EL (cell line): ENCODE data around the gene TRIM33.
"Not testable (repeated sequence)": the region's sequence is repeated elsewhere in the genome, so short reads cannot be mapped to it uniquely, and the experiment has no call there.

Experiments
- DNase-seq: peaks from one replicate; pipeline ENCODE4 v3.0.0-alpha.2; 2016

Gene TRIM33

GRCh38 chr1:114390361-114390760, 120.6 kb downstream of the TRIM33 start:
- no peak for DNase-seq

DNA sequence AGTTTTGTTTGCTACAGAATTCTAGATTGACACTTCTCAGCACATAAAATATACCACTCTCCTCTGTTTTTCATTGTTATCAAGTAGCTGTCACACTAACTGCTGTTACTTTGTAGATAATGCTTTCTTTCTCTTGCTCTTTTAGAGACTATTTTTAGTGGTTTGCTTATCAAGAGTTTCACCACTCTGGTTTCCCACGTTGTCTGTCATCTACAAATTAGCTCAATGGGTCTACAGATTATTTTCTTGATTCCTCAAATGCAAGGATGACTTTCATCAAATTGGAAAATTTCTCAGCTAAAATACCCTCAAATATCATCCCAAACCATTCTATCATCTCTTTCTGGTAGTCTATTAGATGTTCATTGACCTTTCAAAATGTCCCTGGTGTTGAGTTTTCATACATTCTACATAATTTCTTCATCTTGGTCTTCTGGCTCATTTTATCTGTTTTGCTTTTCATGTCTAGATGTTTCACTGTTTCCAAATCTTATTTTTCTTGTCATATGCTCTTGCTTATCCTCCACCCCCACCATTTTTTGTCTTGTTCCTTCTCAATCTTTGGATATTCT, 122.5 kb downstream of the TRIM33 start:
- DNase-seq: no peak

GRCh38 chr1:114387585-114387984, 123.4 kb downstream of the TRIM33 start:
- DNase-seq: not testable (repeated sequence)

GRCh38 chr1:114387010-114387360, 124.0 kb downstream of the TRIM33 start:
- no peak for DNase-seq

GRCh38 chr1:114386129-114387009, 124.6 kb downstream of the TRIM33 start:
- no peak for DNase-seq

- no peak for DNase-seq
Observed at GRCh38 chr1:114384922-114385321, 126.1 kb downstream of the TRIM33 start.

- no peak for DNase-seq
Observed at GRCh38 chr1:114379987-114380386, 131.0 kb downstream of the TRIM33 start.

DNA sequence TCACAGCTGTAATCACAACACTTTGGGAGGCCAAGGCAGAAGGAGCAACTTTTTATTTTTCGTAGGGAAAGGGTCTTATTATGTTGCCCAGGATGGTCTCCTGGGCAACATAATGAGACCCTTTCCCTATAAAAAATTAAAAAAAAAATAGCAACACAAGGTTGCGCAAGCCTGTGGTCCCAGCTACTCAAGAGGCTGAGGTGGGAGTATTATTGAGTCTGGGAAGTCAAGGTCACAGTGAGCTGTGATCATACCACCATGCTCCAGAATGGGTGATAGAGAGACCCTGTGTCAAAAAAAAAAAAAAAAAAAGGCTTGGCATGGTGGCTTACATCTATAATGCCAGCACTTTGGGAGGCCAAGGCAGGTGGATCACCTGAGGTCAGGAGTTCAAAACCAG, 131.6 kb downstream of the TRIM33 start:
- DNase-seq: no peak

- DNase-seq: no peak
Observed at GRCh38 chr1:114377356-114377755, 133.6 kb downstream of the TRIM33 start.

- no peak for DNase-seq
Observed at GRCh38 chr1:114369930-114370329, 141.1 kb downstream of the TRIM33 start.

GRCh38 chr1:114369266-114369919, 141.6 kb downstream of the TRIM33 start:
- DNase-seq: not testable (repeated sequence)

DNA sequence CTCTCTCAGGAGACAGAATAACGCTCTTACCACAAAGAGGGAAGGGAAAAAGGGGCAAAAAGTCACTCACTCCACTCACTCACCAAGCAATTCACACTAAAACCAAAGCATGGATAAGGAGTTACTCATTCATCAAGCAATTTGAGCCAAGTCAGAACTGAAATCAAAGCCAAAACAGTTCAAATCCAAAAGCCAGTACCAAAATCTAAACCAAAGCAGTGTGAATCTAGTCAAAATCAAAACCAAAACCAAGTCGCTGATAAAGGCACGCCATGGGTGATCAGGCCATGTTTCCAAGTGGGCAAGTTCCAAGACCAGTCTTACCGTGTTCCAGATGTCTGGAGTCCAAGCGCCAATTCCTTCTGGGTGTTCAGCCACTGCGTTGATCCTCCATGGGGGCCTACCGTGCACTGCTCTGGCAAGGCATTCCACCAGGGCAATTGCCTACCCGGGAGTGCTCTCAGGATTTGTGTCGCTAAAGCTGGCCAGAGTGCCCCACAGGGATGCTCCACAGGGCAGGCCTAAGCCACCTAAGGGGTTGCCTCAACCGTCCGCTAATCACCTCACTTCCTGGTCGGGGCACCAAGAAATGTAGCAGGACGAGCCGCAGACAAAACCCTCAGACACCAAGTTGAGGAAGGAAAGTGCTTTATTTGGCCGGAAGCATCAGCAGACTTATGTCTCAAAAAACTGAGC, 142.3 kb downstream of the TRIM33 start:
- DNase-seq: no peak

- DNase-seq: no peak
Observed at GRCh38 chr1:114367810-114368209, 143.2 kb downstream of the TRIM33 start.

GRCh38 chr1:114363230-114363629, 147.8 kb downstream of the TRIM33 start:
- not testable (repeated sequence) for DNase-seq

GRCh38 chr1:114359791-114360190, 151.2 kb downstream of the TRIM33 start:
- DNase-seq: no peak

DNA sequence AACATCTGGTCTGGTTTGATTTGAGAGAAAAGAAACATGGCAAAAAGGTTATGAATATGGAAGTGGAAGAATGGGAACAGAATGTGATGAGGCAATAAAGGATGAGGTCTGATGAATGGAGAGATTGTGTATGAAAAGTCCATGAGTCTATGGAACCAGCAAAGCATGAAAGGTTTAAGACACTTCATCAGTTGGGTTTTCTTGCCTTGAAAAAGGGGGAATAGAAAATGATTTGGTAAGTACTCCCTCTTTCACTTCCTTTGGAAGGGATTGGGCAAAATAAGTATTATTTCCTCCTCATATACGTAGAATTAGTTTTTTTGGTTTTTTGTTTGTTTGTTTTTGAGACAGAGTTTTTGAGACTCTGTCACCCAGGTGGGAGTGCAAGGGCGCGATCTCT, 155.8 kb downstream of the TRIM33 start:
- DNase-seq: no peak

GRCh38 chr1:114353262-114353661, 157.7 kb downstream of the TRIM33 start:
- peak; percentile 38 for DNase-seq

- no peak for DNase-seq
Observed at GRCh38 chr1:114352797-114353196, 158.2 kb downstream of the TRIM33 start.

- no peak for DNase-seq
Observed at GRCh38 chr1:114350731-114351445, 160.1 kb downstream of the TRIM33 start.

DNA sequence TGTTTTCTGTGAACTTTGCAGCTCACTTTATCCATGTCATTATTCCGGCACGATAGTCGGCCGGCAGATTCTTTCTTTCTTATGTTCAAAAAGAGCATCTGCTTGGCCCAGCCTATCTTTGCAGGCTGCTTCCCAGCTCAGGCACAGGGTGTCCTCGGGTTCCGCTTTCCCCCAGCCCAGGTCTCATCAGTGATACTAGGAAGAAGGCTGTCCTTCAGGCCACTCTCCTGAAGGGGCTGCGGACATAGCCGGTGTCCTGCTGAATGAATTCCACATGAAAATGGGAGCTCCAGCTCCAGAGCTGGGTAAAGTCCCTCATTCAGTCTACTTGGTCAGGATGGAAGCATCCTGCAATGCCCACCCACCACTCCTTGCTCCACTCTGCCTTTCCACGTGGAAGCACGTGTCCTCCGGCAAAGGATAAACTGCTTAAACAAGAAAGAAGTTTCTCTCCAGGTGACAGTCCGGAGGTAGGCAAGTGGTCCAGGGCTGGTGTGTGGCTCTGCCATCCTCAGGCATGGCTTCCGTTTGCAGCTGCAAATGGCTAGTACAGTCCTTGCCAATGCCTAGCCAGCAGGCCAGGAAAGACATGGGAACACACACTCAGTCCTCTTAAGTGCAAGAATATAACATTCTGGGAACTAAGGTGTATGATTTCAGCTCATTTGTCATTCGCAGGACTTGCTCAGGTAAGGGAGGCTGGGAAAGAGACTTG, 161.0 kb downstream of the TRIM33 start:
- DNase-seq: no peak

- DNase-seq: no peak
Observed at GRCh38 chr1:114347431-114348209, 163.4 kb downstream of the TRIM33 start.
